Heart right ventricle (tissue), 16 donors: ENCODE results near the gene MOGAT3. TPM values are rescaled to one million over a fixed set of nuclear protein-coding genes. Genes with fewer than 3 reads are reported as not detected.
"Not testable (repeated sequence)": the region's sequence is repeated elsewhere in the genome, so short reads cannot be mapped to it uniquely, and the experiment has no call there.

ENCODE experiments used
- ATAC-seq, 8 donors: fragments of 200-7000 bp; cut with Tn5 transposase; one replicate each; pipeline ENCODE4 v1.9.1; 2020; ENCODE audit warnings: mild to moderate bottlenecking in 8 of 8, moderate library complexity in 8 of 8, moderate number of reproducible peaks in 1 of 8
- DNase-seq, 2 donors: peaks; one replicate each; pipeline ENCODE4 v3.0.0-alpha.2; 2020
- H3K27ac ChIP-seq, 10 donors: fragments of 200-600 bp; sonication (generic) in 2 of 10; one replicate each; pipeline versions ENCODE4 v1.5.0 to v1.8.0; 2020 to 2022; ENCODE audit warnings: mild to moderate bottlenecking in 3 of 10
- H3K27me3 ChIP-seq, 7 donors: fragments of 200-600 bp; one replicate each; pipeline ENCODE4 v1.8.0; 2021 to 2022; ENCODE audit warnings: mild to moderate bottlenecking in 2 of 7
- H3K36me3 ChIP-seq, 9 donors: fragments of 200-600 bp; sonication (generic) in 1 of 9; one replicate each; pipeline versions ENCODE4 v1.5.0 to v1.8.0; 2020 to 2022; ENCODE audit warnings: mild to moderate bottlenecking in 2 of 9
- H3K4me1 ChIP-seq, 9 donors: fragments of 200-600 bp; sonication (generic) in 1 of 9; one replicate each; pipeline versions ENCODE4 v1.5.0 to v1.8.0; 2020 to 2022; ENCODE audit warnings: mild to moderate bottlenecking in 4 of 9
- H3K4me3 ChIP-seq, 10 donors: fragments of 200-600 bp; sonication (generic) in 2 of 10; one replicate each; pipeline versions ENCODE4 v1.5.0 to v1.8.0; 2020 to 2022; ENCODE audit warnings: mild to moderate bottlenecking in 7 of 10, moderate library complexity in 2 of 10
- H3K9me3 ChIP-seq, 11 donors: fragments of 200-600 bp in 10 of 11; sonication (generic) in 2 of 11; one replicate each; pipeline versions ENCODE4 v1.5.0 to v1.8.0; 2013 to 2022; ENCODE audit warnings: mild to moderate bottlenecking in 2 of 11, control low read depth in 1 of 11, moderate library complexity in 1 of 11
- WGBS, 2 donors: extraction: QIAGEN DNeasy Blood & Tissue Kit; methylation state at CpG; one replicate each; pipeline ENCODE4 v1.1.7; 2013; ENCODE audit warnings: inconsistent platforms in 1 of 2; 5-methylcytosine and 5-hydroxymethylcytosine counted together
- intact Hi-C, 10 donors: fragments of 100-400 bp; cut with DNase I; formaldehyde crosslinking; loops; one replicate each; pipeline versions ENCODE4 v1.11.1 to v1.14.2; 2022
- polyA plus RNA-seq, 2 donors: library from polyadenylated mRNA; stranded (reverse); fragments of 200-250 nt; gene quantifications; one replicate each; pipeline ENCODE4 v1.2.3, GENCODE V29; 2013
- total RNA-seq, 10 donors: library from RNA; stranded (reverse); fragmentation: NEBNext Ultra II Directional in 3 of 10; extraction: Animal tissue kit (Norgen Biotek cat#: 25700) in 3 of 10; gene quantifications; one replicate each; pipeline versions ENCODE4 v1.2.1 to v1.2.4, GENCODE V29; 2021 to 2023
- TF ChIP-seq, protein P1 (sequence below), 9 donors: fragments of 200-600 bp; sonication (generic) in 2 of 9; IDR thresholded peaks; one replicate each; pipeline versions ENCODE4 v1.5.0 to v1.8.0; 2021 to 2022; ENCODE audit warnings: antibody characterized with exemption in 9 of 9, mild to moderate bottlenecking in 5 of 9, moderate library complexity in 1 of 9
- donor health status: Arrhythmogenic right ventricular cardiomyopathy.
- donor health status: ischemic (EF 13 %, LVEDD 7.1; RV severe dilation, severe dysfunction).
- donor health status: healthy with polysubstance abuse.
- donor health status: DM: no; HTN: yes; CAD: no.
- donor health status: DM: no; HTN: no; CAD: no.
- donor health status: ischemic (EF 25% LVEDD 6.9; RV normal size, moderate dysfunction).
- donor health status: ischemic (EF 25% LVEDD 5.7; RV mildly dilated, moderate dysfunction).
- donor health status: healthy.
- donor health status: DM: yes; HTN: yes; CAD: no.
- donor health status: Ischemic cardiomyopathy.
- donor health status: ischemic (EF 35%, LVEDD 5.7; RV mildly dilated, moderate dysfunction).
- donor health status: nonischemic (EF 11% LVEDD 7.7; RV severe dilation, severe dysfunction).
- donor health status: DM: yes; HTN: yes; CAD: no.
- donor health status: PGD.
- donor health status: ischemic (EF 29% LVEDD 5.4; RV normal size, mild dysfunction).
- donor health status: nonischemic (EF 23%, LVEDD 6.1; RV moderate dilation, normal function).

The MOGAT3 gene
- total and polyA plus RNA-seq, 12 donors = not detected

DNA sequence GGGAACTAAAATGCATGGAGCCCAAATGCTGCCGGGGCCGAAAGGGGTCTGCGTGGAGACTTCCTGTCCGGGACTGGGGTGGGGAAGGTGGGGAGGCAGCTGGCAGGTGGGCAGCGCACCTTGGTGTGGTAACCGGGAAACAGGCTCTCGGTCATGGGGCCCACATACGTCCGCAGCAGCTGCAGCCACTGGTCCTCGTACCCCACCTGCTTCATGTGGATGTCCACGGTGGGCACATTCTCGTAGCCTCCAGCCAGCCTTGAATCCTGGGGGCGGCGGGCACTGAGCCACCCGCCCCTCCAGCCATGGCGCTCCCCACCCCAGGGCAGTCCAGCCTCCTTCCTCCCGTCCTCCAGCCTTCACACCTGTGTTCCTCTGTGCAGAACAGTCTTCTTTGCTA is 6.6 kb upstream of the MOGAT3 start:
- Histone ChIP-seq H3K4me3 (no peak overlapping the region), H3K4me1 (peaks cover 0 to 16% (median 0%) of the 10 kb centered on the region in 9 donors), H3K9me3 (no peaks in the 10 kb centered on the region), H3K27me3 (peaks cover 3 to 21% (median 12%) of the 10 kb centered on the region in 7 donors), H3K36me3 (peaks cover 0 to 68% (median 23%) of the 10 kb centered on the region in 9 donors), H3K27ac (no peak overlapping the region)
- no peak for ATAC-seq
- 93 to 95% methylated on average over 17 of the region's 17 CpGs for WGBS, 2 donors
- DNase-seq = no peak
- intact Hi-C loops = no loop called here
- TF ChIP-seq, protein P1, sequence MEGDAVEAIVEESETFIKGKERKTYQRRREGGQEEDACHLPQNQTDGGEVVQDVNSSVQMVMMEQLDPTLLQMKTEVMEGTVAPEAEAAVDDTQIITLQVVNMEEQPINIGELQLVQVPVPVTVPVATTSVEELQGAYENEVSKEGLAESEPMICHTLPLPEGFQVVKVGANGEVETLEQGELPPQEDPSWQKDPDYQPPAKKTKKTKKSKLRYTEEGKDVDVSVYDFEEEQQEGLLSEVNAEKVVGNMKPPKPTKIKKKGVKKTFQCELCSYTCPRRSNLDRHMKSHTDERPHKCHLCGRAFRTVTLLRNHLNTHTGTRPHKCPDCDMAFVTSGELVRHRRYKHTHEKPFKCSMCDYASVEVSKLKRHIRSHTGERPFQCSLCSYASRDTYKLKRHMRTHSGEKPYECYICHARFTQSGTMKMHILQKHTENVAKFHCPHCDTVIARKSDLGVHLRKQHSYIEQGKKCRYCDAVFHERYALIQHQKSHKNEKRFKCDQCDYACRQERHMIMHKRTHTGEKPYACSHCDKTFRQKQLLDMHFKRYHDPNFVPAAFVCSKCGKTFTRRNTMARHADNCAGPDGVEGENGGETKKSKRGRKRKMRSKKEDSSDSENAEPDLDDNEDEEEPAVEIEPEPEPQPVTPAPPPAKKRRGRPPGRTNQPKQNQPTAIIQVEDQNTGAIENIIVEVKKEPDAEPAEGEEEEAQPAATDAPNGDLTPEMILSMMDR (IDR thresholded peaks at IDR 0.05) = no peak

- peaks cover 4 to 24% (median 8%) of the 10 kb centered on the region in 9 donors for H3K4me1 ChIP-seq
- H3K4me3 ChIP-seq = no peak overlapping the region
- 90 to 95% methylated on average over 19 of the region's 19 CpGs for WGBS, 2 donors
- H3K36me3 ChIP-seq = peaks cover 0 to 60% (median 19%) of the 10 kb centered on the region in 9 donors
- DNase-seq (no peak), ATAC-seq (no peak)
- no peak overlapping the region for H3K27ac ChIP-seq
- no peaks in the 10 kb centered on the region for H3K9me3 ChIP-seq
- intact Hi-C loops = no loop called here
- H3K27me3 ChIP-seq = peaks cover 12 to 29% (median 20%) of the 10 kb centered on the region in 7 donors
- TF ChIP-seq, protein P1 (IDR thresholded peaks at IDR 0.05) = no peak
These were observed 5.8 kb upstream of the MOGAT3 start for GRCh38 chr7:101206665-101207042.

DNA sequence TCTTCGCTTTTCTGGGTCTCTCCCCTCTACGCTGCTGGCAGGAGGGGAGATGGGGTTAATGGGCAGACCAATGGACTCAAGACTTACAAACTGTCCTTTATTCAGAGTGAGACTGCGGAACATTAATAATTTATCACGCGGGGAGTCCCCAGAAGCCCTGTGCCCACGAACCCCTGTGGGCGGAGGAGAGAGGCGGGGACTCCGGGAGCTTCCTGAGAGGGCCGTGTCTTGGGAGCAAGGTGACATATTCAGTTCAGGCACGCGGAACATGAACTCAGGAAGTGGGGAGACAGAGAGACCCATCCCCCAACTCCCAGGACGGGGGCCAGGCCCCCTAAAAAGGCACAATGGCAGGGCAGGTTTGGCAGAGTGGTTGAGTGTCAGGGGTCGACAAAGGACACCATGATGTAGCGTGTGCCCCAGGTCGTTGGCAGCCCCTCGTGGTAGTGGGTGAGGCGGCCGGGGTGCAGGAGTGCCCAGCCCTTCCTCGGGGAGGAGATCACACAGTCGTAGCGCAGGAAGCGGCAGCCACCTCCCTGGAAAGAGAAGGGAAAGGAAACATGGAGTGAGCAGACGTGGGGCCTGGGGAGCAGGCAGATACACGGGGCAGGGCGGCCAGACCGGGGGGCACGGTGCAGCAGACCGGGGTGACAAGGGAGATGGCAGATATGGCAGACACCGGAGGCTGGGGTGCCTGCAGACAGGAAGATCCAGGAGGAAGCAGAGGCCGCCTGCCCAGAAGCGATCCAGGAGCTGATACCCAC is 5.2 kb upstream of the MOGAT3 start:
- H3K27ac ChIP-seq = no peak overlapping the region
- H3K9me3 ChIP-seq = no peaks in the 10 kb centered on the region
- peaks cover 4 to 27% (median 9%) of the 10 kb centered on the region in 9 donors for H3K4me1 ChIP-seq
- peaks cover 0 to 54% (median 13%) of the 10 kb centered on the region in 9 donors for H3K36me3 ChIP-seq
- ATAC-seq (no peak), DNase-seq (no peak)
- TF ChIP-seq, protein P1 (IDR thresholded peaks at IDR 0.05) = no peak
- intact Hi-C loops = no loop called here
- WGBS, 2 donors = 85 to 89% methylated on average over 32 of the region's 32 CpGs
- no peak overlapping the region for H3K4me3 ChIP-seq
- peaks cover 17 to 35% (median 26%) of the 10 kb centered on the region in 7 donors for H3K27me3 ChIP-seq

- H3K27ac ChIP-seq, H3K9me3 ChIP-seq, DNase-seq, H3K4me3 ChIP-seq, ATAC-seq, intact Hi-C loops: not testable (repeated sequence)
- Histone ChIP-seq H3K4me1 (peaks cover 4 to 27% (median 9%) of the 10 kb centered on the region in 9 donors), H3K27me3 (peaks cover 25 to 55% (median 46%) of the 10 kb centered on the region in 7 donors), H3K36me3 (peaks cover 0 to 34% (median 10%) of the 10 kb centered on the region in 9 donors)
- WGBS, 2 donors = 58% methylated on average over 22 of the region's 22 CpGs
These were observed 3.2 kb upstream of the MOGAT3 start for GRCh38 chr7:101203740-101204738.
